ENCODE measurements around the gene ZBTB16. TPM values are rescaled to one million over a fixed set of nuclear protein-coding genes. Genes with fewer than 3 reads are reported as not detected.

The ZBTB16 gene
- polyA plus RNA-seq, 3 donors = 4.1 to 12.3 (median 8.3) TPM

- Histone ChIP-seq H3K27me3 (ENCODE audit: control insufficient read depth in 2 of 2, insufficient read depth in 2 of 2, low read length in 2 of 2) (no peaks in the 10 kb centered on the region), H3K36me3 (replicated peaks in 1 of 2; ENCODE audit: control insufficient read depth in 1 of 2, insufficient read depth in 2 of 2, low read length in 2 of 2) (no peaks in the 10 kb centered on the region), H3K9me3 (replicated peaks in 1 of 2; ENCODE audit: control insufficient read depth in 1 of 2, insufficient read depth in 1 of 2, low read length in 2 of 2) (no peaks in the 10 kb centered on the region), H3K4me3 (replicated peaks in 1 of 3; ENCODE audit: low read depth in 2 of 3, low read length in 3 of 3) (peak overlapping the region in 1 of 3 experiments; percentile 67), H3K9ac (ENCODE audit: insufficient read depth, low read length, poor library complexity, severe bottlenecking) (peak overlapping the region; percentile 50), H4K20me1 (ENCODE audit: insufficient read depth, low read length) (peaks cover 54% of the 10 kb centered on the region), H3K27ac (ENCODE audit: low read depth in 1 of 2, low read length in 2 of 2) (no peak overlapping the region), H3K4me1 (ENCODE audit: control insufficient read depth in 1 of 2, insufficient read depth in 2 of 2, low read length in 2 of 2) (peaks cover 63 to 67% of the 10 kb centered on the region in 2 donors), H3K4me2 (replicated peaks; ENCODE audit: extremely low read depth, low read length, poor library complexity, severe bottlenecking) (peak overlapping the region; percentile 74), H2AFZ (ENCODE audit: insufficient read depth, low read depth, low read length, poor library complexity, severe bottlenecking) (peak overlapping the region; percentile 72), H3K79me2 (ENCODE audit: insufficient read depth, low read length) (peaks cover 9% of the 10 kb centered on the region)
- Mint-ChIP-seq H3K4me3 (peak overlapping the region; percentile 62 to 81), H3K9me3 (peaks cover 0 to 3% (median 0%) of the 10 kb centered on the region in 7 donors), H3K4me1 (peaks cover 86% of the 10 kb centered on the region), H3K27me3 (ENCODE audit: low read depth in 3 of 3) (peaks cover 13 to 18% (median 17%) of the 10 kb centered on the region in 3 donors), H3K36me3 (peaks cover 0 to 10% of the 10 kb centered on the region in 2 donors), H3K27ac (peak overlapping the region in 2 of 7 donors; percentile 15 to 25)
- DNase-seq = no peak
- intact Hi-C loops (cut with micrococcal nuclease) = loop anchor here in 1 of 2 donors (10.0 kb wide), 1 partner anchor 52 kb away; no protein-coding TSS in a partner anchor
- TF ChIP-seq CTCF (IDR thresholded peaks at IDR 0.05) = no peak
- 0% methylated on average over 2 of the region's 6 CpGs for WGBS (ENCODE audit: insufficient coverage)
Measured at GRCh38 chr11:114082415-114082748, 22.9 kb downstream of the ZBTB16 start.

- Mint-ChIP-seq H3K4me3 (peak overlapping the region; percentile 62 to 81), H3K4me1 (peaks cover 86% of the 10 kb centered on the region), H3K36me3 (peaks cover 0 to 11% of the 10 kb centered on the region in 2 donors), H3K9me3 (peaks cover 0 to 3% (median 0%) of the 10 kb centered on the region in 7 donors), H3K27ac (peak overlapping the region in 4 of 7 donors; percentile 15 to 38 (median 21)), H3K27me3 (ENCODE audit: low read depth in 3 of 3) (peaks cover 9 to 16% (median 16%) of the 10 kb centered on the region in 3 donors)
- peaks cover 62 to 66% of the 10 kb centered on the region in 2 donors for H3K4me1 ChIP-seq (ENCODE audit: control insufficient read depth in 1 of 2, insufficient read depth in 2 of 2, low read length in 2 of 2)
- H4K20me1 ChIP-seq (ENCODE audit: insufficient read depth, low read length) = peaks cover 50% of the 10 kb centered on the region
- no peak overlapping the region for H3K27ac ChIP-seq (ENCODE audit: low read depth in 1 of 2, low read length in 2 of 2)
- TF ChIP-seq CTCF (IDR thresholded peaks at IDR 0.05) = no peak
- peak in 1 of 3 donors; percentile 12 for DNase-seq
- peak overlapping the region; percentile 50 for H3K9ac ChIP-seq (ENCODE audit: insufficient read depth, low read length, poor library complexity, severe bottlenecking)
- peak overlapping the region; percentile 72 for H2AFZ ChIP-seq (ENCODE audit: insufficient read depth, low read depth, low read length, poor library complexity, severe bottlenecking)
- peak overlapping the region in 2 of 3 experiments; percentile 20 to 67 for H3K4me3 ChIP-seq (replicated peaks in 1 of 3; ENCODE audit: low read depth in 2 of 3, low read length in 3 of 3)
- H3K36me3 ChIP-seq (replicated peaks in 1 of 2; ENCODE audit: control insufficient read depth in 1 of 2, insufficient read depth in 2 of 2, low read length in 2 of 2) = no peaks in the 10 kb centered on the region
- H3K27me3 ChIP-seq (ENCODE audit: control insufficient read depth in 2 of 2, insufficient read depth in 2 of 2, low read length in 2 of 2) = no peaks in the 10 kb centered on the region
- intact Hi-C loops (cut with micrococcal nuclease) = loop anchor here in 1 of 2 donors (10.0 kb wide), 1 partner anchor 52 kb away; no protein-coding TSS in a partner anchor
- peak overlapping the region; percentile 74 for H3K4me2 ChIP-seq (replicated peaks; ENCODE audit: extremely low read depth, low read length, poor library complexity, severe bottlenecking)
- peaks cover 9% of the 10 kb centered on the region for H3K79me2 ChIP-seq (ENCODE audit: insufficient read depth, low read length)
- no peaks in the 10 kb centered on the region for H3K9me3 ChIP-seq (replicated peaks in 1 of 2; ENCODE audit: control insufficient read depth in 1 of 2, insufficient read depth in 1 of 2, low read length in 2 of 2)
- 0% methylated on average over 14 of the region's 22 CpGs for WGBS (ENCODE audit: insufficient coverage)
Measured at GRCh38 chr11:114082767-114083181, 23.3 kb downstream of the ZBTB16 start.
